K562 (cell line): ENCODE measurements around the gene EGF. TPM values are rescaled to one million over a fixed set of nuclear protein-coding genes. Genes with fewer than 3 reads are reported as not detected.

Experiments
- ATAC-seq: fragments of 200-7000 bp; cut with Tn5 transposase; 3 replicates; pipeline ENCODE4 v1.9.1; 2020; ENCODE audit warnings: moderate library complexity
- BruUV-seq: library from RNA; stranded (reverse); fragments of 400-500 nt; replicated peaks from 2 replicates; lab custom pipeline; 2021; lab: Mats Ljungman, UMichigan
- CTCF ChIA-PET: fragments of 300-600 bp; formaldehyde crosslinking; extraction: SDS; loops from one replicate; lab custom pipeline; 2021; ENCODE audit warnings: low intra/inter-chr PET ratio; lab: Yijun Ruan, JAX
- POLR2A ChIA-PET: fragments of 300-600, 350-650 bp; sonication (Branson Sonifier 250); formaldehyde crosslinking; extraction: SDS; loops from one replicate; lab custom pipeline; 2021; ENCODE audit warnings: antibody characterized with exemption, inconsistent platforms; lab: Yijun Ruan, JAX
- DNase-seq, 4 experiments: peaks; one replicate each; pipeline versions ENCODE4 v3.0.0 to v3.0.0-alpha.2; 2011 to 2018; ENCODE audit warnings: low spot score in 3 of 4, mixed read lengths in 3 of 4; ENCODE audit errors: extremely low read depth in 1 of 4
- FAIRE-seq: peaks from 2 replicates; lab custom pipeline; 2011; peaks lifted over from hg19 to GRCh38; lab: Jason Lieb, UNC
- H2AFZ ChIP-seq: 2 replicates; pipeline ENCODE4 v1.6.0; 2011; ENCODE audit warnings: low read depth, low read length, control low read depth, inconsistent platforms
- H3K27ac ChIP-seq: fragments of 200-600 bp; 3 replicates; pipeline ENCODE4 v1.8.0; 2011; ENCODE audit warnings: low read depth, mild to moderate bottlenecking, control low read depth, inconsistent platforms, low read length, moderate library complexity, mixed read lengths; ENCODE audit errors: extremely low read depth
- H3K27me3 ChIP-seq, 2 experiments: fragments of 300-600 bp in 1 of 2; 2 replicates in 1 of 2; 3 replicates in 1 of 2; pipeline versions ENCODE4 v1.6.0 to v1.8.0; 2011; ENCODE audit warnings: inconsistent platforms in 2 of 2, low read length in 2 of 2, mild to moderate bottlenecking in 1 of 2, mixed read lengths in 1 of 2, moderate library complexity in 1 of 2; ENCODE audit not compliant: control insufficient read depth in 2 of 2, insufficient read depth in 2 of 2
- H3K36me3 ChIP-seq: fragments of 300-600 bp; 3 replicates; pipeline ENCODE4 v1.8.0; 2011; ENCODE audit warnings: mild to moderate bottlenecking, low read length, inconsistent platforms; ENCODE audit not compliant: control insufficient read depth, insufficient read depth
- H3K4me1 ChIP-seq, 2 experiments: fragments of 200-600 bp in 1 of 2; replicated peaks in 1 of 2; 2 replicates in 1 of 2; 3 replicates in 1 of 2; pipeline versions ENCODE4 v1.5.1 to v1.8.0; 2011; ENCODE audit warnings: inconsistent platforms in 2 of 2, low read length in 2 of 2, mild to moderate bottlenecking in 1 of 2, mixed read lengths in 1 of 2, moderate library complexity in 1 of 2; ENCODE audit not compliant: control insufficient read depth in 2 of 2, insufficient read depth in 2 of 2
- H3K4me2 ChIP-seq: 2 replicates; pipeline ENCODE4 v1.6.1; 2011; ENCODE audit warnings: low read length, control low read depth, inconsistent platforms, mixed read lengths; ENCODE audit not compliant: insufficient read depth
- H3K4me3 ChIP-seq: fragments of 200-600 bp; sonication (generic), shearing (Covaris generic); 2 replicates; pipeline ENCODE4 v1.5.1; 2016; ENCODE audit warnings: control low read depth, inconsistent platforms
- H3K79me2 ChIP-seq: fragments of 200-600 bp; 3 replicates; pipeline ENCODE4 v1.8.0; 2011; ENCODE audit warnings: low read length, inconsistent platforms; ENCODE audit not compliant: control insufficient read depth, insufficient read depth
- H3K9ac ChIP-seq, 2 experiments: 2 replicates each; pipeline versions ENCODE4 v1.6.0 to v1.6.1; 2011; ENCODE audit warnings: low read depth in 2 of 2, low read length in 2 of 2, control low read depth in 1 of 2, inconsistent platforms in 1 of 2, mild to moderate bottlenecking in 1 of 2, mixed read lengths in 1 of 2; ENCODE audit not compliant: insufficient read depth in 1 of 2
- H3K9me1 ChIP-seq: one replicate; pipeline ENCODE4 v1.6.0; 2011; ENCODE audit warnings: inconsistent platforms, mild to moderate bottlenecking, low read length, moderate library complexity; ENCODE audit not compliant: control insufficient read depth, insufficient read depth
- H3K9me3 ChIP-seq: replicated peaks from 2 replicates; pipeline ENCODE4 v1.5.1; 2011; ENCODE audit warnings: low read depth, low read length, inconsistent platforms; ENCODE audit not compliant: control insufficient read depth, insufficient read depth
- H4K20me1 ChIP-seq: replicated peaks from 2 replicates; pipeline ENCODE4 v1.6.1; 2011; ENCODE audit warnings: low read length, inconsistent platforms, mixed read lengths; ENCODE audit not compliant: control insufficient read depth, insufficient read depth
- MNT ChIP-seq, 2 experiments: fragments of 450-650 bp; conservative IDR thresholded peaks; 2 replicates each; pipeline ENCODE4 v1.6.1; 2017; ENCODE audit warnings: mild to moderate bottlenecking in 2 of 2, moderate library complexity in 2 of 2
- PHTF2 ChIP-seq: fragments of 250-450 bp; sonication (Bioruptor Pico); IDR thresholded peaks from 2 replicates; pipeline ENCODE4 v1.5.0; 2021; ENCODE audit warnings: mild to moderate bottlenecking
- WGBS: fragments of 100-300 bp; shearing (Covaris generic); methylation state at CpG from one replicate; pipeline ENCODE4 v1.1.6; 2016; ENCODE audit warnings: low coverage, mixed read lengths; ENCODE audit not compliant: insufficient coverage; ENCODE audit errors: missing lambda C conversion rate; 5-methylcytosine and 5-hydroxymethylcytosine counted together
- in situ Hi-C: fragments of 300-500 bp; cut with MboI; formaldehyde crosslinking; loops from 4 replicates; pipeline ENCODE4 v1.15.0; 2018; ENCODE audit warnings: inconsistent platforms, mixed read lengths
- intact Hi-C: fragments of 100-400 bp; cut with micrococcal nuclease; formaldehyde crosslinking; loops from 2 replicates; pipeline ENCODE4 v1.14.2; 2022
- polyA plus RNA-seq, 8 experiments: library from polyadenylated mRNA; depleted of rRNA in 4 of 8; stranded (reverse) in 5 of 8; unstranded in 3 of 8; fragments of >200 nt; fragmentation: Nextera tagmentation in 2 of 8; fragmentation: Illumina TruSeq in 1 of 8; extraction: Ambion mirVana in 2 of 8; extraction: Trizol in 1 of 8; gene quantifications; 2 replicates each; pipeline versions ENCODE4 v1.2.1 to v1.2.3, GENCODE V29; 2011 to 2014; ENCODE audit warnings: inconsistent platforms in 1 of 8, missing spikeins in 1 of 8
- total RNA-seq, 7 experiments: library from RNA; depleted of rRNA in 6 of 7; stranded (reverse); fragments of >200 nt in 6 of 7; fragmentation: Illumina TruSeq in 2 of 7; extraction: Trizol in 2 of 7; gene quantifications; 2 replicates each; pipeline versions ENCODE4 v1.2.1 to v1.2.3, GENCODE V29; 2011 to 2021; ENCODE audit warnings: low replicate concordance in 1 of 7

EGF gene
- total and polyA plus RNA-seq, 9 of the 15 experiments (the other 6 are each of a cell fraction or from before 2014, with no cell fraction given) = 0.32 to 3.1 (median 1.3) TPM

GRCh38 chr4:109969919-109970318 is 57.2 kb downstream of the EGF start:
- Histone ChIP-seq H3K4me2 (no peak overlapping the region), H4K20me1 (no peaks in the 10 kb centered on the region), H3K9ac (no peak overlapping the region), H3K9me3 (no peaks in the 10 kb centered on the region), H3K27ac (no peak overlapping the region), H3K36me3 (no peaks in the 10 kb centered on the region), H3K79me2 (no peaks in the 10 kb centered on the region), H3K9me1 (no peaks in the 10 kb centered on the region), H3K4me1 (no peaks in the 10 kb centered on the region; a peak in 2 of 5 replicates), H3K27me3 (no peaks in the 10 kb centered on the region; a peak in 1 of 5 replicates), H2AFZ (no peak overlapping the region), H3K4me3 (no peak overlapping the region)
- intact Hi-C loops (loop anchor here (10.0 kb wide), 2 partner anchors 265 to 315 kb away; partner anchors contain the start of gene CASP6), in situ Hi-C loops (no loop called here)
- CTCF ChIA-PET = interaction anchor here (0.6 kb wide), 1 partner anchor 675 kb away, joined by 3 read pairs; no protein-coding TSS in a partner anchor
- TF ChIP-seq MNT (conservative IDR thresholded peaks at IDR 0.05) (0 out of 4 replicates have a peak, but pooled peaks of 1 of the 2 experiments have one; percentile 6), PHTF2 (CRISPR knock-in tag) (no peak)
- 17% methylated on average over 6 of the region's 6 CpGs for WGBS
- DNase-seq (no peak), ATAC-seq (no peak), FAIRE-seq (no peak)
- POLR2A ChIA-PET = no interaction called here
- BruUV-seq = no TSS peak
